ENCODE results near the gene CFTR.
"Not testable (repeated sequence)": the region's sequence is repeated elsewhere in the genome, so short reads cannot be mapped to it uniquely, and the experiment has no call there.

CFTR gene

DNA sequence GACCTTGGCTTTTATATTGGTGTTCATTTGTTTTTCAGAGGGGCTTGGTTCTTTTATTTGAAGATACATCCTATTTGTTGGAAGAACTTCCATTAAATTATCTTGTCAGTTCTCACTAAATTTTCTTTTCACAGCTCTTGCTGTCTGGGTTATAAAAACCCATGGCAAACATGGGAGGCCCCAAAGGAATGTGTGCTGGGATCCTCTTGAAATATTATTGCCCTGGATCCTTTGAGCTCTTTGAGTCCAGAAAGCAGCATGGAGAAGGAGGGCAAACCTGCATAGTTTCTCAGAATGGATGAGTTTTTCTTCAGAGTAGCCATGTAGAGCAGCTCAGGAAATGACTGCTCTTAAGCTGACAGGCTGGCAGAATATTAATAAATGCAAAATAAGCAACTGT lies 206.0 kb downstream of the CFTR start:
- Histone ChIP-seq H3K9ac (ENCODE audit: low read length) (no peak overlapping the region), H3K27me3 (ENCODE audit: control insufficient read depth, insufficient read depth, low read length) (no peaks in the 10 kb centered on the region), H3K27ac (ENCODE audit: low read depth, low read length) (no peak overlapping the region), H3K4me3 (ENCODE audit: low read depth, low read length) (no peak overlapping the region), H3K36me3 (ENCODE audit: control insufficient read depth, insufficient read depth, low read length) (no peaks in the 10 kb centered on the region), H3K9me3 (ENCODE audit: control insufficient read depth, insufficient read depth, low read depth, low read length) (no peaks in the 10 kb centered on the region), H3K4me1 (ENCODE audit: control insufficient read depth, insufficient read depth, low read length) (peaks cover 16% of the 10 kb centered on the region)

DNA sequence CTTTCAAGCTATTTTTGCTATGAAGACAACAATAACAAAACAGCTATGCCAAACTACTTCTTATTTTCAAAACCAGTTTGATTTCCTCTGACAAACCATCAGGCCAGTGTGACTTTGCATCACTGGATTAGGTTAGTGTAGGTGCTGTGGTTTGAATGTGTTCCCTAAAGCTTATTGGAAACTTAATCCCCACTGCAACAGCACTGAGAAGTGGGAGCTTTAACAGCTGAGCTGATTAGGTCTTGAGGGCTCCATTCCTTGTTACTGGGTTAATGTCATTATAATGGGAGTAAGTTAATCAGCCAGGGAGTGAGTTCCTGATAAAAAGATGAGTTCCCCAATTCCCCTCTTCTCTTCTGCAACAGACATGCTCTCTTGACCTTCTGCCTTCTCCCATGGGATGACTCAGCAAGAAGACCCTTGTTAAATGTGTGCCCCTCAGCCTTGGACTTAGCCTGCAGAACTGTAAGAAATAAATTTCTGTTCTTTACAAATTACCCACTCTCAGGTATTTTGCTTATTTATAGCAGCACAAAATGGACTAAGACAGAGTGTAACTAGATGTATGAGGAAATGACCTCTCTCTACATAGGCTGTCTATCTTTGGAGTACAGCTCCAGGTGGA lies 206.6 kb downstream of the CFTR start:
- Histone ChIP-seq H3K27ac (ENCODE audit: low read depth, low read length) (no peak overlapping the region), H3K4me1 (ENCODE audit: control insufficient read depth, insufficient read depth, low read length) (peaks cover 16% of the 10 kb centered on the region), H3K9me3 (ENCODE audit: control insufficient read depth, insufficient read depth, low read depth, low read length) (no peaks in the 10 kb centered on the region), H3K36me3 (ENCODE audit: control insufficient read depth, insufficient read depth, low read length) (no peaks in the 10 kb centered on the region), H3K27me3 (ENCODE audit: control insufficient read depth, insufficient read depth, low read length) (no peaks in the 10 kb centered on the region), H3K4me3 (ENCODE audit: low read depth, low read length) (no peak overlapping the region), H3K9ac (ENCODE audit: low read length) (no peak overlapping the region)

- peaks cover 13% of the 10 kb centered on the region for H3K4me1 ChIP-seq (ENCODE audit: control insufficient read depth, insufficient read depth, low read length)
- H3K9ac ChIP-seq (ENCODE audit: low read length) = no peak overlapping the region
- no peak overlapping the region for H3K4me3 ChIP-seq (ENCODE audit: low read depth, low read length)
- no peaks in the 10 kb centered on the region for H3K9me3 ChIP-seq (ENCODE audit: control insufficient read depth, insufficient read depth, low read depth, low read length)
- H3K36me3 ChIP-seq (ENCODE audit: control insufficient read depth, insufficient read depth, low read length) = no peaks in the 10 kb centered on the region
- no peaks in the 10 kb centered on the region for H3K27me3 ChIP-seq (ENCODE audit: control insufficient read depth, insufficient read depth, low read length)
- H3K27ac ChIP-seq (ENCODE audit: low read depth, low read length) = no peak overlapping the region
Measured at GRCh38 chr7:117688126-117688525, 208.3 kb downstream of the CFTR start.

DNA sequence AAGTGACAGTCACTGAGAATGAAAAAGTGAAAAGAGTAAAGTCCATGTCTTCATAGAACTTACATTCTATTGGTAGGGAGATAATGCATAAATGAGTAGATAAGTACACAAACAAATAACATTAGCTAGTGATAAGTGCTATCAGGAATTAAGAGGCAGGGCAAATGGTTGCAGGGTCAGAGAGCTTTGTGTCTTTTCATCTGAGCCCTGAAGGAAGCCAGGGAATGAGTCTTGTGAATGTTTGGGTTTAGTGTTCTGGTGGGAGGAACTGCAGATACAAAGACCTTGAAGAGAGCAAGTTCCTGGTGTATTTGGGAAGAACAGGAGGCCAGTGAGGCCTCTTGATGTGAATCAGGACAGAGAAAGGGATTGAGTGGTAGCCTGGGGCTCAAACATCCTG lies 209.6 kb downstream of the CFTR start:
- no peak overlapping the region for H3K27ac ChIP-seq (ENCODE audit: low read depth, low read length)
- no peaks in the 10 kb centered on the region for H3K36me3 ChIP-seq (ENCODE audit: control insufficient read depth, insufficient read depth, low read length)
- H3K9me3 ChIP-seq (ENCODE audit: control insufficient read depth, insufficient read depth, low read depth, low read length) = no peaks in the 10 kb centered on the region
- H3K4me1 ChIP-seq (ENCODE audit: control insufficient read depth, insufficient read depth, low read length) = peaks cover 4% of the 10 kb centered on the region; the same call in 1 of the 2 replicates
- H3K4me3 ChIP-seq (ENCODE audit: low read depth, low read length) = no peak overlapping the region
- H3K27me3 ChIP-seq (ENCODE audit: control insufficient read depth, insufficient read depth, low read length) = no peaks in the 10 kb centered on the region
- no peak overlapping the region for H3K9ac ChIP-seq (ENCODE audit: low read length)

- no peak overlapping the region for H3K27ac ChIP-seq (ENCODE audit: low read depth, low read length)
- H3K36me3 ChIP-seq (ENCODE audit: control insufficient read depth, insufficient read depth, low read length) = no peaks in the 10 kb centered on the region
- peaks cover 4% of the 10 kb centered on the region; the same call in 1 of the 2 replicates for H3K4me1 ChIP-seq (ENCODE audit: control insufficient read depth, insufficient read depth, low read length)
- H3K9ac ChIP-seq (ENCODE audit: low read length) = no peak overlapping the region
- H3K27me3 ChIP-seq (ENCODE audit: control insufficient read depth, insufficient read depth, low read length) = no peaks in the 10 kb centered on the region
- H3K9me3 ChIP-seq (ENCODE audit: control insufficient read depth, insufficient read depth, low read depth, low read length) = no peaks in the 10 kb centered on the region
- H3K4me3 ChIP-seq (ENCODE audit: low read depth, low read length) = no peak overlapping the region
Measured at GRCh38 chr7:117690147-117690546, 210.3 kb downstream of the CFTR start.

- H3K4me1 ChIP-seq (ENCODE audit: control insufficient read depth, insufficient read depth, low read length) = no peaks in the 10 kb centered on the region
Measured at GRCh38 chr7:117692338-117692737, 212.5 kb downstream of the CFTR start.

GRCh38 chr7:117698018-117698417 lies 218.2 kb downstream of the CFTR start:
- Histone ChIP-seq H3K4me1 (ENCODE audit: control insufficient read depth, insufficient read depth, low read length) (no peaks in the 10 kb centered on the region), H3K4me3 (ENCODE audit: low read depth, low read length) (no peak overlapping the region), H3K9ac (ENCODE audit: low read length) (no peak overlapping the region), H3K27me3 (ENCODE audit: control insufficient read depth, insufficient read depth, low read length) (no peaks in the 10 kb centered on the region), H3K36me3 (ENCODE audit: control insufficient read depth, insufficient read depth, low read length) (no peaks in the 10 kb centered on the region), H3K27ac (ENCODE audit: low read depth, low read length) (no peak overlapping the region), H3K9me3 (ENCODE audit: control insufficient read depth, insufficient read depth, low read depth, low read length) (no peaks in the 10 kb centered on the region)

More at GRCh38 chr7:117692338-117692737, 212.5 kb downstream of the CFTR start:
- Histone ChIP-seq H3K9me3 (ENCODE audit: control insufficient read depth, insufficient read depth, low read depth, low read length) (no peaks in the 10 kb centered on the region), H3K9ac (ENCODE audit: low read length) (no peak overlapping the region), H3K36me3 (ENCODE audit: control insufficient read depth, insufficient read depth, low read length) (no peaks in the 10 kb centered on the region), H3K27me3 (ENCODE audit: control insufficient read depth, insufficient read depth, low read length) (no peaks in the 10 kb centered on the region), H3K4me3 (ENCODE audit: low read depth, low read length) (no peak overlapping the region), H3K27ac (ENCODE audit: low read depth, low read length) (no peak overlapping the region)

DNA sequence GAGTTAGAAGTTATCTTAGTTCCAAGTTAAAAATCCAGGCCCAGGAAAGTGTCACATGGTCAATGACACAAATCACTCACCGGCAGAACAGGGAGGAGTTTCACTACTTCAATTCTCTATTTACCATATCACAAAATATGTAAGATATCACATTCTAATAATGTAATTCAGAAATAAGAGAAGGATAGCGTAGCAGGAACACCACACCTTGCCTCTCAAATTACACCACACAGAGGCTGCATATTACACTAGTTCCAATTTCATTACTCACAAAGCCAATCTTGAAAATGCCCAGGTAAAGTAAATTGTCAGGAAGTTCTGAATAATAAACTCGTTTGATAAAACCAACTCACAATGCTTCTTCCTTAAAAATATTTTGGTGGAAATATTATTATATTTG lies 224.2 kb downstream of the CFTR start:
- Histone ChIP-seq H3K4me3 (ENCODE audit: low read depth, low read length) (no peak overlapping the region), H3K9ac (ENCODE audit: low read length) (no peak overlapping the region), H3K27ac (ENCODE audit: low read depth, low read length) (no peak overlapping the region), H3K9me3 (ENCODE audit: control insufficient read depth, insufficient read depth, low read depth, low read length) (no peaks in the 10 kb centered on the region), H3K4me1 (ENCODE audit: control insufficient read depth, insufficient read depth, low read length) (no peaks in the 10 kb centered on the region), H3K36me3 (ENCODE audit: control insufficient read depth, insufficient read depth, low read length) (no peaks in the 10 kb centered on the region), H3K27me3 (ENCODE audit: control insufficient read depth, insufficient read depth, low read length) (no peaks in the 10 kb centered on the region)

DNA sequence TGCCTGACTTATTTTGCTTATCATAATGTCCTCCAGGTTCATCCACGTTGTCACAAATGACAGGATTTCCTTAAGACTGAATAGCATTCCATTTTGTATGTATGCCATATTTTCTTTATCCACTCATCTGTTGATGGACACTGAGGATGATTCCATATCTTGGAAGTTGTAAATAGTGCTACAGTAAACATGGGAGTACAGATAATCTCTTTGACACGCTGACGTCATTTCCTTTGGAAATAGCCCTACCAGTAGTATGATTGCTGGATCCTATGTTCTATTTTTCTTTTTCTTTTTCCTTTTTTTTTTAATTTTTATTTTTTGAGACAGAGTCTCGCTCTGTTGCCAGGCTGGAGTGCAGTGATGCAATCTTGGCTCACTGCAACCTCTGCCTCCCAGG lies 225.8 kb downstream of the CFTR start:
- H3K27ac ChIP-seq (ENCODE audit: low read depth, low read length) = no peak overlapping the region
- no peak overlapping the region for H3K9ac ChIP-seq (ENCODE audit: low read length)
- H3K4me1 ChIP-seq (ENCODE audit: control insufficient read depth, insufficient read depth, low read length) = no peaks in the 10 kb centered on the region
- H3K27me3 ChIP-seq (ENCODE audit: control insufficient read depth, insufficient read depth, low read length) = no peaks in the 10 kb centered on the region
- H3K4me3 ChIP-seq (ENCODE audit: low read depth, low read length) = no peak overlapping the region
- no peaks in the 10 kb centered on the region for H3K36me3 ChIP-seq (ENCODE audit: control insufficient read depth, insufficient read depth, low read length)
- no peaks in the 10 kb centered on the region for H3K9me3 ChIP-seq (ENCODE audit: control insufficient read depth, insufficient read depth, low read depth, low read length)

- Histone ChIP-seq H3K9me3 (ENCODE audit: control insufficient read depth, insufficient read depth, low read depth, low read length) (no peaks in the 10 kb centered on the region), H3K4me3 (ENCODE audit: low read depth, low read length) (no peak overlapping the region), H3K9ac (ENCODE audit: low read length) (no peak overlapping the region), H3K36me3 (ENCODE audit: control insufficient read depth, insufficient read depth, low read length) (no peaks in the 10 kb centered on the region), H3K27me3 (ENCODE audit: control insufficient read depth, insufficient read depth, low read length) (no peaks in the 10 kb centered on the region), H3K4me1 (ENCODE audit: control insufficient read depth, insufficient read depth, low read length) (no peaks in the 10 kb centered on the region), H3K27ac (ENCODE audit: low read depth, low read length) (no peak overlapping the region)
Measured at GRCh38 chr7:117706210-117706609, 226.4 kb downstream of the CFTR start.

DNA sequence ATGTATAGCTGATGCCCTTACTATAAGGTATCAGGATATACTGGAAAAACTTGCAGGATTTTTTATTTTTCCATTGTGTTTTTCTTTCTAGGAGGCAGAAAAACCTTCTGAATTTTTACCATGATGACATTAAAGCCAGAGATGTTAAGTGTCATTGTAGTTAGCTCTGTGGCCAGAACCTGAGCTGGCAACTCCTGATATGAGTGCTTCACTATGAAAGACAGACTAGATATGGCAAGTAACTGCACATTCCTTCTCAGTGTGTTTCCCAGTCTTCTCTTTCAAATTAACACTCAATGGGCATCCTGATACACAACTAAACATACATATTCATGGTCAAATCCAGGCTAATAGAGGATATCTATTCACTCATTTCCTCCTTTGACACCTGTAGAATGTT lies 227.3 kb downstream of the CFTR start:
- H3K9me3 ChIP-seq (ENCODE audit: control insufficient read depth, insufficient read depth, low read depth, low read length) = no peaks in the 10 kb centered on the region
- H3K4me3 ChIP-seq (ENCODE audit: low read depth, low read length) = no peak overlapping the region
- H3K9ac ChIP-seq (ENCODE audit: low read length) = no peak overlapping the region
- no peaks in the 10 kb centered on the region for H3K4me1 ChIP-seq (ENCODE audit: control insufficient read depth, insufficient read depth, low read length)
- H3K27ac ChIP-seq (ENCODE audit: low read depth, low read length) = no peak overlapping the region
- no peaks in the 10 kb centered on the region for H3K36me3 ChIP-seq (ENCODE audit: control insufficient read depth, insufficient read depth, low read length)
- no peaks in the 10 kb centered on the region for H3K27me3 ChIP-seq (ENCODE audit: control insufficient read depth, insufficient read depth, low read length)

DNA sequence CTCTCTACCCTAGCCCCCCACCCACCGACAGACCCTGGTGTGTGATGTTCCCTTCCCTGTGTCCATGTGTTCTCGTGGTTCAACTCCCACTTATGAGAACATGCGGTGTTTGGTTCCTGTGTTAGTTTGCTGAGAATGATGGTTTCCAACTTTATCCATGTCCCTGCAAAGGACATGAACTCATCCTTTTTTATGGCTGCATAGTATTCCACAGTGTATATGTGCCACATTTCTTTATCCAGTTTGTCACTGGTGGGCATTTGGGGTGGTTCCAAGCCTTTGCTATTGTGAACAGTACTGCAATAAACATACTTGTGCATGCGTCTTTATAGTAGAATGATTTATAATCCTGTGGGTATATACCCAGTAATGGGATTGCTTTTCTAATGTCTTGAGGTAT lies 228.3 kb downstream of the CFTR start:
- H3K27me3 ChIP-seq (ENCODE audit: control insufficient read depth, insufficient read depth, low read length); H3K36me3 ChIP-seq (ENCODE audit: control insufficient read depth, insufficient read depth, low read length); H3K9me3 ChIP-seq (ENCODE audit: control insufficient read depth, insufficient read depth, low read depth, low read length); H3K9ac ChIP-seq (ENCODE audit: low read length); H3K4me1 ChIP-seq (ENCODE audit: control insufficient read depth, insufficient read depth, low read length); H3K4me3 ChIP-seq (ENCODE audit: low read depth, low read length); H3K27ac ChIP-seq (ENCODE audit: low read depth, low read length): not testable (repeated sequence)
